HG02973 (cell line): Measurements from ENCODE around the gene SVIL.
A peak's percentile ranks its signal among the peaks of the same experiment; 100 is the strongest.

Source experiments
- ATAC-seq: cut with Tn5 transposase; IDR thresholded peaks from one replicate; pipeline ENCODE4 v1.9.1; 2021; ENCODE audit warnings: moderate library complexity; ENCODE audit not compliant: unreplicated experiment

The SVIL gene

GRCh38 chr10:29431711-29432110 lies 203.1 kb downstream of the SVIL start:
- ATAC-seq, result no peak

GRCh38 chr10:29430101-29430500 lies 204.7 kb downstream of the SVIL start:
- ATAC-seq, result no peak

- no peak for ATAC-seq
Observed at GRCh38 chr10:29428486-29428885, 206.3 kb downstream of the SVIL start.

GRCh38 chr10:29427667-29428066 lies 207.1 kb downstream of the SVIL start:
- no peak for ATAC-seq

- no peak for ATAC-seq
Observed at GRCh38 chr10:29426420-29426819, 208.4 kb downstream of the SVIL start.

- no peak for ATAC-seq
Observed at GRCh38 chr10:29424017-29424416, 210.8 kb downstream of the SVIL start.

GRCh38 chr10:29420744-29421143 lies 214.0 kb downstream of the SVIL start:
- ATAC-seq, result no peak

- ATAC-seq, result no peak
Observed at GRCh38 chr10:29417324-29417723, 217.4 kb downstream of the SVIL start.

- ATAC-seq, result no peak
Observed at GRCh38 chr10:29415876-29416275, 218.9 kb downstream of the SVIL start.

GRCh38 chr10:29414501-29414900 lies 220.3 kb downstream of the SVIL start:
- no peak for ATAC-seq

- ATAC-seq, result no peak
Observed at GRCh38 chr10:29412485-29412884, 222.3 kb downstream of the SVIL start.

- no peak for ATAC-seq
Observed at GRCh38 chr10:29411666-29412315, 223.0 kb downstream of the SVIL start.

- peak; percentile 55 for ATAC-seq
Observed at GRCh38 chr10:29409241-29410054, 225.3 kb downstream of the SVIL start.

GRCh38 chr10:29408847-29409240 lies 225.9 kb downstream of the SVIL start:
- no peak for ATAC-seq
